Body of pancreas (tissue), 4 donors: ENCODE data around the gene THBS2.

Experiments
- POLR2A ChIP-seq, 3 donors: fragments of 450-650 bp; IDR thresholded peaks; one replicate each; pipeline ENCODE4 v1.6.1; 2016; ENCODE audit warnings: antibody characterized with exemption in 3 of 3, mild to moderate bottlenecking in 2 of 3
- TF ChIP-seq, protein P1 (sequence below), 7 experiments: fragments of 450-650 bp in 4 of 7; fragments of 200-600 bp in 3 of 7; sonication (generic) in 3 of 7; IDR thresholded peaks; one replicate each; pipeline ENCODE4 v1.5.1; 2016 to 2019; ENCODE audit warnings: antibody characterized with exemption in 7 of 7

GRCh38 chr6:169222126-169222525, 31.5 kb downstream of the THBS2 start:
- TF ChIP-seq, protein P1, sequence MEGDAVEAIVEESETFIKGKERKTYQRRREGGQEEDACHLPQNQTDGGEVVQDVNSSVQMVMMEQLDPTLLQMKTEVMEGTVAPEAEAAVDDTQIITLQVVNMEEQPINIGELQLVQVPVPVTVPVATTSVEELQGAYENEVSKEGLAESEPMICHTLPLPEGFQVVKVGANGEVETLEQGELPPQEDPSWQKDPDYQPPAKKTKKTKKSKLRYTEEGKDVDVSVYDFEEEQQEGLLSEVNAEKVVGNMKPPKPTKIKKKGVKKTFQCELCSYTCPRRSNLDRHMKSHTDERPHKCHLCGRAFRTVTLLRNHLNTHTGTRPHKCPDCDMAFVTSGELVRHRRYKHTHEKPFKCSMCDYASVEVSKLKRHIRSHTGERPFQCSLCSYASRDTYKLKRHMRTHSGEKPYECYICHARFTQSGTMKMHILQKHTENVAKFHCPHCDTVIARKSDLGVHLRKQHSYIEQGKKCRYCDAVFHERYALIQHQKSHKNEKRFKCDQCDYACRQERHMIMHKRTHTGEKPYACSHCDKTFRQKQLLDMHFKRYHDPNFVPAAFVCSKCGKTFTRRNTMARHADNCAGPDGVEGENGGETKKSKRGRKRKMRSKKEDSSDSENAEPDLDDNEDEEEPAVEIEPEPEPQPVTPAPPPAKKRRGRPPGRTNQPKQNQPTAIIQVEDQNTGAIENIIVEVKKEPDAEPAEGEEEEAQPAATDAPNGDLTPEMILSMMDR (IDR thresholded peaks at IDR 0.05) = no peak
- TF ChIP-seq POLR2A (IDR thresholded peaks at IDR 0.05) = no peak
